H9 (cell line): ENCODE results near the gene VEGFB. TPM values are rescaled to one million over a fixed set of nuclear protein-coding genes. Genes with fewer than 3 reads are reported as not detected.

Source experiments
- DNase-seq: peaks from one replicate; pipeline ENCODE4 v3.0.0-alpha.2; 2017
- H2AFZ ChIP-seq: one replicate; pipeline ENCODE4 v1.6.1; 2013; ENCODE audit warnings: mild to moderate bottlenecking, low read length, control low read depth, moderate library complexity
- H2AK5ac ChIP-seq: 2 replicates; pipeline ENCODE4 v1.6.1; 2013; ENCODE audit warnings: low read length, control low read depth, mixed read lengths; ENCODE audit not compliant: insufficient read length
- H2BK120ac ChIP-seq: one replicate; pipeline ENCODE4 v1.6.1; 2013; ENCODE audit warnings: low read depth, mild to moderate bottlenecking, low read length, control low read depth, inconsistent platforms; ENCODE audit not compliant: poor library complexity, severe bottlenecking
- H2BK12ac ChIP-seq: 2 replicates; pipeline ENCODE4 v1.6.1; 2013; ENCODE audit warnings: low read length, control low read depth, mixed read lengths, low read depth; ENCODE audit not compliant: insufficient read length
- H2BK15ac ChIP-seq: 2 replicates; pipeline ENCODE4 v1.6.1; 2013; ENCODE audit warnings: low read depth, low read length, control low read depth
- H2BK20ac ChIP-seq: one replicate; pipeline ENCODE4 v1.6.1; 2013; ENCODE audit warnings: low read depth, mild to moderate bottlenecking, low read length, control low read depth, inconsistent platforms; ENCODE audit not compliant: poor library complexity, severe bottlenecking
- H2BK5ac ChIP-seq: 2 replicates; pipeline ENCODE4 v1.6.1; 2013; ENCODE audit warnings: low read length, control low read depth, mixed read lengths; ENCODE audit not compliant: insufficient read length
- H3K14ac ChIP-seq: 2 replicates; pipeline ENCODE4 v1.6.1; 2013; ENCODE audit warnings: low read length, control low read depth; ENCODE audit not compliant: insufficient read depth
- H3K18ac ChIP-seq: 2 replicates; pipeline ENCODE4 v1.6.1; 2013; ENCODE audit warnings: low read depth, mild to moderate bottlenecking, mixed read lengths, low read length, control low read depth; ENCODE audit not compliant: insufficient read length
- H3K23ac ChIP-seq: 2 replicates; pipeline ENCODE4 v1.6.1; 2013; ENCODE audit warnings: low read length, control low read depth, mixed read lengths, low read depth; ENCODE audit not compliant: insufficient read length
- H3K23me2 ChIP-seq: 2 replicates; pipeline ENCODE4 v1.6.1; 2013; ENCODE audit warnings: low read depth, mild to moderate bottlenecking, mixed read lengths, low read length, control low read depth; ENCODE audit not compliant: insufficient read length, poor library complexity, severe bottlenecking
- H3K27ac ChIP-seq: 2 replicates; pipeline ENCODE4 v1.5.1; 2013; ENCODE audit warnings: low read length, control low read depth, mixed read lengths, low read depth; ENCODE audit not compliant: insufficient read length
- H3K27me3 ChIP-seq: 2 replicates; pipeline ENCODE4 v1.6.1; 2013; ENCODE audit warnings: low read length, control low read depth, inconsistent platforms; ENCODE audit not compliant: insufficient read depth
- H3K4ac ChIP-seq: 2 replicates; pipeline ENCODE4 v1.6.1; 2013; ENCODE audit warnings: low read depth, mild to moderate bottlenecking, control low read depth, inconsistent platforms, low read length, moderate library complexity
- H3K4me1 ChIP-seq: 2 replicates; pipeline ENCODE4 v1.6.1; 2013; ENCODE audit warnings: low read length, control low read depth, inconsistent platforms; ENCODE audit not compliant: insufficient read depth
- H3K4me2 ChIP-seq: 2 replicates; pipeline ENCODE4 v1.6.1; 2013; ENCODE audit warnings: low read length, control low read depth, mixed read lengths; ENCODE audit not compliant: insufficient read length, insufficient read depth
- H3K56ac ChIP-seq: 2 replicates; pipeline ENCODE4 v1.6.1; 2013; ENCODE audit warnings: low read depth, mild to moderate bottlenecking, mixed read lengths, low read length, control low read depth; ENCODE audit not compliant: insufficient read length
- H3K79me1 ChIP-seq: 2 replicates; pipeline ENCODE4 v1.6.1; 2013; ENCODE audit warnings: low read depth, mild to moderate bottlenecking, moderate library complexity, low read length, control low read depth, inconsistent platforms; ENCODE audit not compliant: insufficient read depth, poor library complexity, severe bottlenecking
- H3K79me2 ChIP-seq: 2 replicates; pipeline ENCODE4 v1.6.1; 2013; ENCODE audit warnings: low read length, control low read depth, inconsistent platforms; ENCODE audit not compliant: insufficient read depth
- H3K9ac ChIP-seq: 2 replicates; pipeline ENCODE4 v1.6.1; 2013; ENCODE audit warnings: low read length, control low read depth, mixed read lengths; ENCODE audit not compliant: insufficient read length; ENCODE audit errors: extremely low read depth
- H3K9me3 ChIP-seq: one replicate; pipeline ENCODE4 v1.6.1; 2013; ENCODE audit warnings: low read depth, low read length, inconsistent platforms; ENCODE audit not compliant: control insufficient read depth
- H3T11ph ChIP-seq: one replicate; pipeline ENCODE4 v1.6.1; 2013; ENCODE audit warnings: mild to moderate bottlenecking, low read length, control low read depth, inconsistent platforms
- H4K20me1 ChIP-seq: one replicate; pipeline ENCODE4 v1.6.1; 2013; ENCODE audit not compliant: control insufficient read depth, insufficient read length, insufficient read depth
- H4K5ac ChIP-seq: 2 replicates; pipeline ENCODE4 v1.6.1; 2013; ENCODE audit warnings: low read depth, mild to moderate bottlenecking, mixed read lengths, low read length, control low read depth; ENCODE audit not compliant: insufficient read length
- H4K8ac ChIP-seq: replicated peaks from 2 replicates; pipeline ENCODE4 v1.6.1; 2013; ENCODE audit warnings: low read length, control low read depth, mixed read lengths, low read depth; ENCODE audit not compliant: insufficient read length
- H4K91ac ChIP-seq: 2 replicates; pipeline ENCODE4 v1.6.1; 2013; ENCODE audit warnings: low read depth, mild to moderate bottlenecking, moderate library complexity, mixed read lengths, low read length, control low read depth; ENCODE audit not compliant: insufficient read length
- H3K27ac Mint-ChIP-seq, 3 experiments: 2 replicates in 2 of 3; 3 replicates in 1 of 3; pipeline ENCODE4 v1.8.0; 2020 to 2021; ENCODE audit warnings: mixed read lengths in 3 of 3, mild to moderate bottlenecking in 1 of 3, moderate library complexity in 1 of 3
- H3K27me3 Mint-ChIP-seq: 2 replicates; pipeline ENCODE4 v1.8.0; 2021; ENCODE audit warnings: low read depth, mild to moderate bottlenecking, moderate library complexity, mixed read lengths
- H3K36me3 Mint-ChIP-seq, 3 experiments: 2 replicates in 2 of 3; 3 replicates in 1 of 3; pipeline ENCODE4 v1.8.0; 2020 to 2021; ENCODE audit warnings: low read depth in 3 of 3, mixed read lengths in 3 of 3; ENCODE audit not compliant: insufficient read depth in 1 of 3
- H3K4me1 Mint-ChIP-seq, 2 experiments: 2 replicates each; pipeline ENCODE4 v1.8.0; 2020; ENCODE audit warnings: mixed read lengths in 2 of 2
- H3K4me3 Mint-ChIP-seq, 2 experiments: 2 replicates in 1 of 2; 3 replicates in 1 of 2; pipeline ENCODE4 v1.8.0; 2020 to 2021; ENCODE audit warnings: mild to moderate bottlenecking in 2 of 2, mixed read lengths in 2 of 2, moderate library complexity in 1 of 2
- H3K9me3 Mint-ChIP-seq, 2 experiments: 2 replicates in 1 of 2; 3 replicates in 1 of 2; pipeline ENCODE4 v1.8.0; 2020; ENCODE audit warnings: mild to moderate bottlenecking in 2 of 2, mixed read lengths in 2 of 2, moderate library complexity in 1 of 2
- CTCF ChIP-seq: fragments of 200-600 bp; sonication (generic); conservative IDR thresholded peaks from 3 replicates; pipeline ENCODE4 v1.8.0; 2021; ENCODE audit warnings: antibody characterized with exemption, mild to moderate bottlenecking
- WGBS: extraction: QIAGEN DNeasy Blood & Tissue Kit; methylation state at CpG from one replicate; pipeline ENCODE4 v1.1.7; 2013; ENCODE audit warnings: missing lambda C conversion rate, low lambda C conversion rate, mixed read lengths; ENCODE audit not compliant: insufficient read length; ENCODE audit errors: extremely low coverage; 5-methylcytosine and 5-hydroxymethylcytosine counted together
- total RNA-seq: library from RNA; stranded (reverse); gene quantifications from 2 replicates; pipeline ENCODE4 v1.2.1, GENCODE V29; 2021

VEGFB gene
- total RNA-seq, 1 experiment from 2014 or later, result 57.7 TPM

GRCh38 chr11:64263947-64264317 is 29.5 kb downstream of the VEGFB start:
- H3K79me2 ChIP-seq, result no peaks in the 10 kb centered on the region
- no peak overlapping the region for H2BK120ac ChIP-seq
- DNase-seq, result no peak
- Mint-ChIP-seq H3K27me3 (no peaks in the 10 kb centered on the region), H3K27ac (peak overlapping the region in 1 of 3 experiments; percentile 44; a peak in 2 of 7 replicates), H3K4me3 (no peak overlapping the region), H3K36me3 (peaks cover 39 to 84% (median 62%) of the 10 kb centered on the region in 3 experiments), H3K9me3 (no peaks in the 10 kb centered on the region), H3K4me1 (peaks cover 9 to 19% of the 10 kb centered on the region in 2 experiments)
- no peak overlapping the region for H3K23ac ChIP-seq
- H2AK5ac ChIP-seq, result no peak overlapping the region
- no peak overlapping the region for H2BK20ac ChIP-seq
- H3K18ac ChIP-seq, result no peak overlapping the region
- H3K56ac ChIP-seq, result no peak overlapping the region
- no peaks in the 10 kb centered on the region for H3K9me3 ChIP-seq
- no CpG with 5 or more reads among the region's 8 CpGs for WGBS
- no peak overlapping the region for H3K14ac ChIP-seq
- no peak overlapping the region for H4K8ac ChIP-seq
- no peak overlapping the region for H3T11ph ChIP-seq
- no peak overlapping the region for H2BK15ac ChIP-seq
- no peak overlapping the region for H2AFZ ChIP-seq
- no peak overlapping the region for H4K91ac ChIP-seq
- H3K4me2 ChIP-seq, result no peak overlapping the region
- H4K20me1 ChIP-seq, result no peaks in the 10 kb centered on the region
- TF ChIP-seq CTCF, result no peak
- H2BK12ac ChIP-seq, result no peak overlapping the region
- peaks cover 4% of the 10 kb centered on the region for H3K23me2 ChIP-seq
- H2BK5ac ChIP-seq, result no peak overlapping the region
- no peaks in the 10 kb centered on the region for H3K79me1 ChIP-seq
- no peaks in the 10 kb centered on the region for H3K4me1 ChIP-seq
- H3K27ac ChIP-seq, result no peak overlapping the region
- H3K9ac ChIP-seq, result no peak overlapping the region
- no peaks in the 10 kb centered on the region for H3K27me3 ChIP-seq
- no peak overlapping the region for H3K4ac ChIP-seq
- H4K5ac ChIP-seq, result no peak overlapping the region
